H9 (cell line): Measurements from ENCODE around the gene ZNF524. TPM values are rescaled to one million over a fixed set of nuclear protein-coding genes. Genes with fewer than 3 reads are reported as not detected.
A peak's percentile ranks its signal among the peaks of the same experiment; 100 is the strongest.

Source experiments
- DNase-seq: peaks from one replicate; pipeline ENCODE4 v3.0.0-alpha.2; 2017
- H2AFZ ChIP-seq: one replicate; pipeline ENCODE4 v1.6.1; 2013; ENCODE audit warnings: mild to moderate bottlenecking, low read length, control low read depth, moderate library complexity
- H2AK5ac ChIP-seq: 2 replicates; pipeline ENCODE4 v1.6.1; 2013; ENCODE audit warnings: low read length, control low read depth, mixed read lengths; ENCODE audit not compliant: insufficient read length
- H2BK120ac ChIP-seq: one replicate; pipeline ENCODE4 v1.6.1; 2013; ENCODE audit warnings: low read depth, mild to moderate bottlenecking, low read length, control low read depth, inconsistent platforms; ENCODE audit not compliant: poor library complexity, severe bottlenecking
- H2BK12ac ChIP-seq: 2 replicates; pipeline ENCODE4 v1.6.1; 2013; ENCODE audit warnings: low read length, control low read depth, mixed read lengths, low read depth; ENCODE audit not compliant: insufficient read length
- H2BK15ac ChIP-seq: 2 replicates; pipeline ENCODE4 v1.6.1; 2013; ENCODE audit warnings: low read depth, low read length, control low read depth
- H2BK20ac ChIP-seq: one replicate; pipeline ENCODE4 v1.6.1; 2013; ENCODE audit warnings: low read depth, mild to moderate bottlenecking, low read length, control low read depth, inconsistent platforms; ENCODE audit not compliant: poor library complexity, severe bottlenecking
- H2BK5ac ChIP-seq: 2 replicates; pipeline ENCODE4 v1.6.1; 2013; ENCODE audit warnings: low read length, control low read depth, mixed read lengths; ENCODE audit not compliant: insufficient read length
- H3K14ac ChIP-seq: 2 replicates; pipeline ENCODE4 v1.6.1; 2013; ENCODE audit warnings: low read length, control low read depth; ENCODE audit not compliant: insufficient read depth
- H3K18ac ChIP-seq: 2 replicates; pipeline ENCODE4 v1.6.1; 2013; ENCODE audit warnings: low read depth, mild to moderate bottlenecking, mixed read lengths, low read length, control low read depth; ENCODE audit not compliant: insufficient read length
- H3K23ac ChIP-seq: 2 replicates; pipeline ENCODE4 v1.6.1; 2013; ENCODE audit warnings: low read length, control low read depth, mixed read lengths, low read depth; ENCODE audit not compliant: insufficient read length
- H3K23me2 ChIP-seq: 2 replicates; pipeline ENCODE4 v1.6.1; 2013; ENCODE audit warnings: low read depth, mild to moderate bottlenecking, mixed read lengths, low read length, control low read depth; ENCODE audit not compliant: insufficient read length, poor library complexity, severe bottlenecking
- H3K27ac ChIP-seq: 2 replicates; pipeline ENCODE4 v1.5.1; 2013; ENCODE audit warnings: low read length, control low read depth, mixed read lengths, low read depth; ENCODE audit not compliant: insufficient read length
- H3K27me3 ChIP-seq: 2 replicates; pipeline ENCODE4 v1.6.1; 2013; ENCODE audit warnings: low read length, control low read depth, inconsistent platforms; ENCODE audit not compliant: insufficient read depth
- H3K4ac ChIP-seq: 2 replicates; pipeline ENCODE4 v1.6.1; 2013; ENCODE audit warnings: low read depth, mild to moderate bottlenecking, control low read depth, inconsistent platforms, low read length, moderate library complexity
- H3K4me1 ChIP-seq: 2 replicates; pipeline ENCODE4 v1.6.1; 2013; ENCODE audit warnings: low read length, control low read depth, inconsistent platforms; ENCODE audit not compliant: insufficient read depth
- H3K4me2 ChIP-seq: 2 replicates; pipeline ENCODE4 v1.6.1; 2013; ENCODE audit warnings: low read length, control low read depth, mixed read lengths; ENCODE audit not compliant: insufficient read length, insufficient read depth
- H3K56ac ChIP-seq: 2 replicates; pipeline ENCODE4 v1.6.1; 2013; ENCODE audit warnings: low read depth, mild to moderate bottlenecking, mixed read lengths, low read length, control low read depth; ENCODE audit not compliant: insufficient read length
- H3K79me1 ChIP-seq: 2 replicates; pipeline ENCODE4 v1.6.1; 2013; ENCODE audit warnings: low read depth, mild to moderate bottlenecking, moderate library complexity, low read length, control low read depth, inconsistent platforms; ENCODE audit not compliant: insufficient read depth, poor library complexity, severe bottlenecking
- H3K79me2 ChIP-seq: 2 replicates; pipeline ENCODE4 v1.6.1; 2013; ENCODE audit warnings: low read length, control low read depth, inconsistent platforms; ENCODE audit not compliant: insufficient read depth
- H3K9ac ChIP-seq: 2 replicates; pipeline ENCODE4 v1.6.1; 2013; ENCODE audit warnings: low read length, control low read depth, mixed read lengths; ENCODE audit not compliant: insufficient read length; ENCODE audit errors: extremely low read depth
- H3K9me3 ChIP-seq: one replicate; pipeline ENCODE4 v1.6.1; 2013; ENCODE audit warnings: low read depth, low read length, inconsistent platforms; ENCODE audit not compliant: control insufficient read depth
- H3T11ph ChIP-seq: one replicate; pipeline ENCODE4 v1.6.1; 2013; ENCODE audit warnings: mild to moderate bottlenecking, low read length, control low read depth, inconsistent platforms
- H4K20me1 ChIP-seq: one replicate; pipeline ENCODE4 v1.6.1; 2013; ENCODE audit not compliant: control insufficient read depth, insufficient read length, insufficient read depth
- H4K5ac ChIP-seq: 2 replicates; pipeline ENCODE4 v1.6.1; 2013; ENCODE audit warnings: low read depth, mild to moderate bottlenecking, mixed read lengths, low read length, control low read depth; ENCODE audit not compliant: insufficient read length
- H4K8ac ChIP-seq: replicated peaks from 2 replicates; pipeline ENCODE4 v1.6.1; 2013; ENCODE audit warnings: low read length, control low read depth, mixed read lengths, low read depth; ENCODE audit not compliant: insufficient read length
- H4K91ac ChIP-seq: 2 replicates; pipeline ENCODE4 v1.6.1; 2013; ENCODE audit warnings: low read depth, mild to moderate bottlenecking, moderate library complexity, mixed read lengths, low read length, control low read depth; ENCODE audit not compliant: insufficient read length
- H3K27ac Mint-ChIP-seq, 3 experiments: 2 replicates in 2 of 3; 3 replicates in 1 of 3; pipeline ENCODE4 v1.8.0; 2020 to 2021; ENCODE audit warnings: mixed read lengths in 3 of 3, mild to moderate bottlenecking in 1 of 3, moderate library complexity in 1 of 3
- H3K27me3 Mint-ChIP-seq: 2 replicates; pipeline ENCODE4 v1.8.0; 2021; ENCODE audit warnings: low read depth, mild to moderate bottlenecking, moderate library complexity, mixed read lengths
- H3K36me3 Mint-ChIP-seq, 3 experiments: 2 replicates in 2 of 3; 3 replicates in 1 of 3; pipeline ENCODE4 v1.8.0; 2020 to 2021; ENCODE audit warnings: low read depth in 3 of 3, mixed read lengths in 3 of 3; ENCODE audit not compliant: insufficient read depth in 1 of 3
- H3K4me1 Mint-ChIP-seq, 2 experiments: 2 replicates each; pipeline ENCODE4 v1.8.0; 2020; ENCODE audit warnings: mixed read lengths in 2 of 2
- H3K4me3 Mint-ChIP-seq, 2 experiments: 2 replicates in 1 of 2; 3 replicates in 1 of 2; pipeline ENCODE4 v1.8.0; 2020 to 2021; ENCODE audit warnings: mild to moderate bottlenecking in 2 of 2, mixed read lengths in 2 of 2, moderate library complexity in 1 of 2
- H3K9me3 Mint-ChIP-seq, 2 experiments: 2 replicates in 1 of 2; 3 replicates in 1 of 2; pipeline ENCODE4 v1.8.0; 2020; ENCODE audit warnings: mild to moderate bottlenecking in 2 of 2, mixed read lengths in 2 of 2, moderate library complexity in 1 of 2
- WGBS: extraction: QIAGEN DNeasy Blood & Tissue Kit; methylation state at CpG from one replicate; pipeline ENCODE4 v1.1.7; 2013; ENCODE audit warnings: missing lambda C conversion rate, low lambda C conversion rate, mixed read lengths; ENCODE audit not compliant: insufficient read length; ENCODE audit errors: extremely low coverage; 5-methylcytosine and 5-hydroxymethylcytosine counted together
- total RNA-seq: library from RNA; stranded (reverse); gene quantifications from 2 replicates; pipeline ENCODE4 v1.2.1, GENCODE V29; 2021
- TF ChIP-seq, protein P1 (sequence below): fragments of 200-600 bp; sonication (generic); conservative IDR thresholded peaks from 3 replicates; pipeline ENCODE4 v1.8.0; 2021; ENCODE audit warnings: antibody characterized with exemption, mild to moderate bottlenecking

ZNF524 gene
- total RNA-seq, 1 experiment from 2014 or later = 3.0 TPM

- Histone ChIP-seq H4K91ac (no peak overlapping the region), H2BK12ac (no peak overlapping the region), H3K4me2 (no peak overlapping the region), H3K23me2 (peaks cover 21% of the 10 kb centered on the region), H3K23ac (no peak overlapping the region), H3K4me1 (0 out of 2 replicates have a peak, but pooled peaks cover 2% of the 10 kb centered on the region), H2BK20ac (no peak overlapping the region), H4K8ac (no peak overlapping the region), H3K4ac (no peak overlapping the region), H3K56ac (no peak overlapping the region), H3K27ac (no peak overlapping the region), H3T11ph (no peak overlapping the region), H4K20me1 (no peaks in the 10 kb centered on the region), H2BK15ac (no peak overlapping the region), H2BK120ac (no peak overlapping the region), H3K14ac (no peak overlapping the region), H3K27me3 (no peaks in the 10 kb centered on the region), H3K79me1 (peaks cover 6% of the 10 kb centered on the region), H3K18ac (no peak overlapping the region), H2BK5ac (no peak overlapping the region), H4K5ac (no peak overlapping the region), H3K9me3 (no peaks in the 10 kb centered on the region), H3K79me2 (peaks cover 10% of the 10 kb centered on the region; the same call in 1 of the 2 replicates), H2AK5ac (no peak overlapping the region), H3K9ac (no peak overlapping the region), H2AFZ (no peak overlapping the region)
- TF ChIP-seq, protein P1, sequence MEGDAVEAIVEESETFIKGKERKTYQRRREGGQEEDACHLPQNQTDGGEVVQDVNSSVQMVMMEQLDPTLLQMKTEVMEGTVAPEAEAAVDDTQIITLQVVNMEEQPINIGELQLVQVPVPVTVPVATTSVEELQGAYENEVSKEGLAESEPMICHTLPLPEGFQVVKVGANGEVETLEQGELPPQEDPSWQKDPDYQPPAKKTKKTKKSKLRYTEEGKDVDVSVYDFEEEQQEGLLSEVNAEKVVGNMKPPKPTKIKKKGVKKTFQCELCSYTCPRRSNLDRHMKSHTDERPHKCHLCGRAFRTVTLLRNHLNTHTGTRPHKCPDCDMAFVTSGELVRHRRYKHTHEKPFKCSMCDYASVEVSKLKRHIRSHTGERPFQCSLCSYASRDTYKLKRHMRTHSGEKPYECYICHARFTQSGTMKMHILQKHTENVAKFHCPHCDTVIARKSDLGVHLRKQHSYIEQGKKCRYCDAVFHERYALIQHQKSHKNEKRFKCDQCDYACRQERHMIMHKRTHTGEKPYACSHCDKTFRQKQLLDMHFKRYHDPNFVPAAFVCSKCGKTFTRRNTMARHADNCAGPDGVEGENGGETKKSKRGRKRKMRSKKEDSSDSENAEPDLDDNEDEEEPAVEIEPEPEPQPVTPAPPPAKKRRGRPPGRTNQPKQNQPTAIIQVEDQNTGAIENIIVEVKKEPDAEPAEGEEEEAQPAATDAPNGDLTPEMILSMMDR = no peak
- H3K27me3 Mint-ChIP-seq = peaks cover 3% of the 10 kb centered on the region; the same call in 1 of the 2 replicates
- H3K4me1 Mint-ChIP-seq = peaks cover 28 to 36% of the 10 kb centered on the region in 2 experiments
- no CpG with 5 or more reads among the region's 11 CpGs for WGBS
- H3K4me3 Mint-ChIP-seq = peak overlapping the region; percentile 46 to 54; a peak in 3 of 5 replicates
- H3K36me3 Mint-ChIP-seq = peaks cover 10 to 15% (median 14%) of the 10 kb centered on the region in 3 experiments
- no peak for DNase-seq
- H3K27ac Mint-ChIP-seq = peak overlapping the region in 1 of 3 experiments; percentile 59; a peak in 2 of 7 replicates
- no peaks in the 10 kb centered on the region; a peak in 1 of 5 replicates for H3K9me3 Mint-ChIP-seq
These were observed 37.4 kb downstream of the ZNF524 start for GRCh38 chr19:55637534-55637933.
